GM18505 (cell line): Measurements from ENCODE around the gene OXSM.

ENCODE experiments used
- ATAC-seq: cut with Tn5 transposase; IDR thresholded peaks from one replicate; pipeline ENCODE4 v1.9.1; 2021; ENCODE audit not compliant: unreplicated experiment
- POLR2A ChIP-seq: IDR thresholded peaks from 4 replicates; pipeline ENCODE4 v1.6.1; 2011; ENCODE audit warnings: borderline replicate concordance; ENCODE audit not compliant: insufficient read depth, insufficient read length; ENCODE audit errors: extremely low read depth

The OXSM gene

GRCh38 chr3:25782938-25783660 is 6.8 kb upstream of the OXSM start, which contains the start of gene NGLY1:
Gene NGLY1, minus strand, starts transcription at chr3:25783443. Its CDS starts 53 bp downstream, at chr3:25783390.
- ATAC-seq, result peak; percentile 82
- peak; percentile 84 for TF ChIP-seq POLR2A

- ATAC-seq, result peak; percentile 33
- TF ChIP-seq POLR2A, result no peak
Observed at GRCh38 chr3:25783661-25784512, 6.0 kb upstream of the OXSM start.

GRCh38 chr3:25784971-25785370 is 4.9 kb upstream of the OXSM start:
- ATAC-seq, result no peak
- no peak for TF ChIP-seq POLR2A

- TF ChIP-seq POLR2A, result no peak
- ATAC-seq, result no peak
Observed at GRCh38 chr3:25785826-25786225, 4.1 kb upstream of the OXSM start.

GRCh38 chr3:25787689-25788088 is 2.2 kb upstream of the OXSM start:
- TF ChIP-seq POLR2A, result no peak
- no peak for ATAC-seq

GRCh38 chr3:25789209-25789595 is 688 bp upstream of the OXSM start:
- ATAC-seq, result no peak
- no peak for TF ChIP-seq POLR2A

GRCh38 chr3:25801786-25802185 is 11.9 kb downstream of the OXSM start:
- no peak for ATAC-seq
- no peak for TF ChIP-seq POLR2A

GRCh38 chr3:25803833-25804232 is 13.9 kb downstream of the OXSM start:
- TF ChIP-seq POLR2A, result no peak
- ATAC-seq, result no peak

GRCh38 chr3:25804676-25805075 is 14.8 kb downstream of the OXSM start:
- ATAC-seq, result no peak

GRCh38 chr3:25812644-25813043 is 22.8 kb downstream of the OXSM start:
- no peak for TF ChIP-seq POLR2A

More at GRCh38 chr3:25804676-25805075, 14.8 kb downstream of the OXSM start:
- no peak for TF ChIP-seq POLR2A

GRCh38 chr3:25817107-25817506 is 27.2 kb downstream of the OXSM start:
- TF ChIP-seq POLR2A, result no peak
- ATAC-seq, result no peak

More at GRCh38 chr3:25812644-25813043, 22.8 kb downstream of the OXSM start:
- ATAC-seq, result no peak

- TF ChIP-seq POLR2A, result no peak
- no peak for ATAC-seq
Observed at GRCh38 chr3:25817638-25818037, 27.7 kb downstream of the OXSM start.

- peak; percentile 48 for ATAC-seq
- TF ChIP-seq POLR2A, result no peak
Observed at GRCh38 chr3:25818335-25818734, 28.4 kb downstream of the OXSM start.

- no peak for TF ChIP-seq POLR2A
Observed at GRCh38 chr3:25820366-25820765, 30.5 kb downstream of the OXSM start.

More at GRCh38 chr3:25820366-25820765, 30.5 kb downstream of the OXSM start:
- ATAC-seq, result no peak
